Left kidney (tissue), 2 donors: ENCODE results near the gene SRPX2. TPM values are rescaled to one million over a fixed set of nuclear protein-coding genes. Genes with fewer than 3 reads are reported as not detected.

Experiments used
- DNase-seq: peaks from one replicate; pipeline ENCODE4 v3.0.0-alpha.2; 2013
- polyA plus RNA-seq: library from polyadenylated mRNA; unstranded; fragments of 120-200 nt; gene quantifications from one replicate; pipeline ENCODE4 v1.2.1, GENCODE V29; 2013; ENCODE audit not compliant: insufficient read length

Gene SRPX2
- polyA plus RNA-seq, 1 donor: 16.9 TPM

DNA sequence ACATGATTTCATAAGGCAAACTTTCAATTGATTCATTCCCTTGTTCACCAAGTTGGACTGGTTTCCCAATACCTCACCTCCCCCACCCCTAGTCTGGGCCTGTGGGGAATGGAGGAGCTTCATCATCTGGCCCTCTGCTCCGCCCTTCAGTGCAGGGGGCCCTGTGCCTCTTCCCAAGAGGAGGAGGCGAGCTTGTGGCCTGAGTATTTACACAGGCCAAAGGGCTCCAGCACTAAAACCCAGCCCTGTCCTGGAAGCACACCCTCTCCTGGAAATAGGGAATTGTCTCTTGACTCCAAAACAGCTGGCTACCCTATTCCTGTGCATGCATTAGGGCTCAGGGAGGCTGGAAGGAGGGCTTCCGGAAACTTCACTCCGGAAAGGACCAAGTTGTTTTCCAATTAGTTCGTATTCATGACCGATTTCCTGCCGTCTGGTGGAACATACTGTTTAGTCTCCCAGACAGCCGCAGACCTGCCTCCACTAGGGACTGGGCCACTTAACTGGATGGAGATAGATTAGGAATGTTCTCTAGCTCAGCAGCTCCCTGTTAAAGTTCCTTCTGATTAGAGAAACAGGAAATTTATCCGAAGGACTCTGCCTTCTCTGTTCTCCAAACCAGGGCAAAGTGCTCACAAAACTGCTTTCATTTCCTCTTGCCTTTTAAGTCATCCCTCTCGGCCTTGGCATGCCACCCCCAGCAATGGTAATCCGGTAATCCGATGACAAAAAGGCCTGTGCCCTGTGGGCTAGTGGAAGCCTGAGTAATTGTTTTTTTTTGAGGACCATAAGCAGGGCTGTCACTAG is 5.8 kb downstream of the SRPX2 start:
- DNase-seq: no peak

DNA sequence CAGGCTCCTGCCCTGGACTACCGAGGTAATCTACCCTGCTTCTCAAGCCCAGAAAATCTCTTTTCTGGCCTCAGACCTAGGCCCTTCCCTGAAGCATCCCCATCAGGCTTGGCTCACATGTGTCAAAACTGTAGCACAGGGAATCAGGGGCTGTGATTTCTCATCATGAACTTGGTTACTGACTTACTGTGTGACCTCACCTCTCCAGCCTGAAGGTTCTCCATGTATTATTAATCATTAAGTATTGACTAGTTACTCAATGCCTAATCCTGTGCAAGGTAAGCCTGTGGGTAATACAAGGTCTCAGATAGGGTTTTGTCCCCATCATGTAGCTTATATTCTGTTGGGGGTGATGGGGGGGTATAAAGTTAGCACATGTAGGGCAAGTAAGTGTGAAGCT is 6.8 kb downstream of the SRPX2 start:
- DNase-seq: no peak

DNA sequence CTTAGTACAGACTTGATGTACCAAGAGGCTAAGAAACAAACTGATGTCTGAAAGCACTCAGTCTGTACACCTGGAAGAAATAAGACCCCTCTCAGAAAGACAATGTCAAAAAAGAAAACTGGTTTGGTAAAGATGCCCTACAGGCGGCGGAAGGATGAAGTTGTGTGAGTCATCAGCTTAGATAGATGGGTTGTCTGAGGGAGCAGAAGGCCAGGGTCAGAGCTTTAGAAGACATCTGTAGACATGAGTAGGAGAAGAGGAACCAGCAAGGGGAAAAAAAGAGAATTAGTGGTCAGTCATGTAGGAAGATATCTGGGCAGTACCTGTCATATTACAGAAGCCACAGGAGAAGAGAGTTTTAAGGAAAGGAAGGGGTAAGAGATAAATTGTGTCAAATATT is 8.3 kb downstream of the SRPX2 start:
- DNase-seq: no peak

DNA sequence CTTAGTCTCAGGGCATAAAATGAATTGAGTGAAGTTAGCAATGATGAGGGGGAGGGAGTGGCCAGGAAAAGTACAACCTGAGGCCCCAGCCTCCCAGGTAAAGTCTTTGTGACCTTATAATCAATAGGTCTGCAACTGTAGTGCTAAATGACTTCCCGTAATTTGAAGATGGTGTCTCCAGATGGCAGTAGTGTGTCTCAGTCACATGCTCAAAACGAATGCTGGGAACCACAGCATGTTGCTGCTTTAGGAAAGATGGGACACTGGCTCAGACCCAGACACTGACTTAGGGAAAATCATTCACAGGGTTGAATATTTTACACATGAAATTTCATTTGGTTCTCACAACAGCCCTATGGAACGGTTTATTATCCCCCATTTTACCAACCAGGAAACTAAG is 10.3 kb downstream of the SRPX2 start:
- DNase-seq: no peak

DNA sequence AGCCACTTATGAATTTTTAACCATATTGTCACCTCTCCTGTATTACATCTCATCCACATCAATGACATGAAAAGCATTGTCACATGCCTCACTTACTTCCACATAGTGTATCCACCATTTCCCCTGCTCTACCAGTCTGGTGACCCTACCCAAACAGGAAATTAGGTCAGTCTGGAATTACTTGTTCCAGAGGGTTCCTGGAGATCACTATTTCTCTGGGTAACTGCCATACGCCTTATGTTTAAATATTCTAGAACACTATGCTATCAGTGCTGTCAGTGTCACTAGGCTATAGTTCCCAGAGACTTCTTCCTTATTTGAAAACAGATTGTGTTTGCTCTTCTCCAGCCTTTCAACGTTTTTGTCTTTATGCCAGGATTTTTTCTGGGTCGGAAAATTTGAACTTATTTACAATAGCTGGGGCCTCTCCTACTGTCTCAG is 15.0 kb downstream of the SRPX2 start:
- no peak for DNase-seq

DNA sequence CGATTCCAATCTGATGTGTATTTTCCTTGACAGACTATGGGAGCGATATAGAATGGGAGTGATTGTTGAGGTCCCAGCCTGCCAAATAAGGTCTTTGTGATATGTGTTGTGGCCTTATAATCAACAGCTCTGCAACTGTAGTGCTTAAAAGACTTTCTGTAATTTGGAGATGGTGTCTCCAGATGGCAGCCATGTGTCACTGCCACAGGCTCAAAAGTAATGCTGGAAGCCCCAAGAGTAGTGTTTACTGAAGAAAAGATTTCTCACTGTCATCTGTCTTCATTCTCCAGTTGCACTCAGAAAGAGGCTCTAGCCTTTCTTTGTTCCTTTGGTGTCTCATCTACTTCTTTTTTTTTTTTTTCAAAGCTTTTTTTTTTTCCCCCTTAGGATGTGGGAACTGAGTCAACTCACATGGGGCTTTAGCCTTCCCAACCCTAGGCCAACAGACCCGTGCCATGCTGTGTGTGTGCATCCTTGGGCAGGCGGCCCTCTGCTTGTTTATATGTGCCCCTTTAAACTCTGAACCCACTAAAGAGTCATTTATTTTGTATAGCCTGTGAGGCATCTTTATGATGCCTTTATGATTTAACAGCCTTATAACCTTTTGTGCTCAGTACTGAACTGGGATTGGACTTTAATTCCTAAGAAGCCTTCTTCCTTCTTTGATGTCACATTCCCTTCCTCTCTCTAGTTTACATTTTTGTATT is 15.6 kb downstream of the SRPX2 start:
- DNase-seq: no peak

DNA sequence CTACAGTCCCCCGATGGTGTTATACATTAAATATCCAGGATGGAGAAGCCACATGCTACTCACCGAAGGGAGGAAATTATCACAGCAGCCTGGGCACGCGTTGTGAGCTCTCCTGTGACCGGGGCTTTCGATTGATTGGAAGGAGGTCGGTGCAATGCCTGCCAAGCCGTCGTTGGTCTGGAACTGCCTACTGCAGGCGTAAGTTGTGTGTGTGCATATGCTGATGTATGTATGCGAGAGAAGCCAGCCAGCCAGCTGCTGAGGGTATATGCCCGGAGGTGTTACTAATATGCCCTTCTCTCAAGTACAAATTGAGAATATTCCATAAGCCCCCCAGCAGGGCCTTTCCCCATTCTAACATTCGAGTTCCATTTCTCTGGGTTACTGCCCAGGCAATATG is 18.2 kb downstream of the SRPX2 start:
- DNase-seq: no peak

DNA sequence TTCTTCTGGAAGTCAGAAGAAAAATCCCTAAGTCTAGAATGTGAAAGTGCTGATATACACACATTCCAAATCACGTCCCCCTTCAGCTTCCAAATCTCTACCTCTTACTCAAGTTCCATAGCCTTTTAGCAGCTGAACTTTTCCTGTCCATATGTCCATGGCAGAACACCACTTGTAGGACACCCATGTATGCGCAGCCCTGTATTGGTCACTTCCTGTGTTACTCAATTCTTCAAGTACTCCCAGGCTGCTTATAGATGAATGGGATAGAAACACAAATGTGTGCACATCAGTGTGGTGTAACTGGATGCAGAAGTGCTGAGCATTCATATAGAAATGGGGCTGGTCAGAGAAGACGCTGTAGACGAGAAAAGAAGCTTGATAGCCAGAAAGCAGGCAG is 18.8 kb downstream of the SRPX2 start:
- no peak for DNase-seq

DNA sequence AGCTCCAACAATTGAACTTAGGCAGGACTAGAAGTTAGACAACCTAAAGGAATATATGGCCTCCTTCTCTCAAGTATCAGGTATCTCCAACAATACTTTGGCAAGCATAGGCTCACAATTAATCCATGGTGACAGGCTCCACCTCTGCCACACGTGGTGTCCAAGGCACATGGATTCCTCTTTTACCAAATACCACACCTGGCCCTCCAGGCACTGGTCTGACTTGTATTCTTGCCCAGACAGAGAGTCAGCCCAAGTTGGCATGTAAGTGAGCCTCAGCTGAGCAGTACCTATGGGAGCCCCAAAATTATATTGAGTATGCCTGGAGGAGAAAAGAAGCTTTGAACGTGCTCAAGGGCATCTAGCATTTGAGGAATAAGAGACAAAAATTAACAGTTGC is 19.6 kb downstream of the SRPX2 start:
- no peak for DNase-seq

DNA sequence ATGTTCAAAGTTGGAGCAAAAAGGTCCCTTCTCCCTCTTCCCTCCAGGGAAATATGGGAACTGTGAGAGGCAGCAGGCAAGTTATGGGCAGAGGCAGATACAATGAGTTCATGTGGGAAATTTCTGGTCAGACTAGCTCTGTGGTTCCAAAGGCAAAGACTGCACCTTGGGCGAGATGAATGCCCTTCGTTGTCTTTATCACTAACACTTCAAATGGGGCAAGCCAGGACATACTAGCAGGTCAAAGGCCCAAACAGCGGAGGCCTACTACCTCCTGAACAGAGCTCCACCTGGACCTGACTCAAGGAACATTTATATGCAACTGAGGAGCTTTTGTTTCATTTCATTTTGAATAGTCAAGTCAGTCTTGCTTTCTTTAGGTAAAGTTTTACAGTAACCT is 29.0 kb downstream of the SRPX2 start:
- DNase-seq: no peak

DNA sequence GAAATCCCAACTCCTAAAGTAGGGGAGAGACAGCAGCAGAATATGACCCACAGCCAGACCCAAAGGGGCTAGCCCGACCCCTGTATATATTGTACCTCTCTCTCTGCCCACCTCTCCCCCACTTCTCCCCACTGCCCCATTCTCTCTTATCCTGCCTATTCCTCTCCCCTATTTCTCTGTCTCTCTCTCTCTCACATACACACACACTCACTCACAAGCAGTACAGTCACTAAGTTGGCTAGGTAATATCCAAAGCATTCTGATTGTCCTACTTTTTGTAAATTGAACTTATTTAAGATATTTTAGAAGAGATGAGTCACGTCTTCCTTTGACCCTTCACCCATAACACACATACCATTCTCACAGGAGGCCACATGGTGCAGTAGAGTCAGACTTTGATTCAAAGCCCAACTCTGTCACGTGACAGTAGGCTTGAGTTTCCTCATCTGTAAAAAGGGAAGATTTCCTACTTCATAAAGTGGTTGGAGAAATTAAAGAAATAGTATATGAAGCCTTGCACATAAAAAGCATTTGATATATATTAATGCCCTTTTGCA is 29.5 kb downstream of the SRPX2 start:
- DNase-seq: no peak

DNA sequence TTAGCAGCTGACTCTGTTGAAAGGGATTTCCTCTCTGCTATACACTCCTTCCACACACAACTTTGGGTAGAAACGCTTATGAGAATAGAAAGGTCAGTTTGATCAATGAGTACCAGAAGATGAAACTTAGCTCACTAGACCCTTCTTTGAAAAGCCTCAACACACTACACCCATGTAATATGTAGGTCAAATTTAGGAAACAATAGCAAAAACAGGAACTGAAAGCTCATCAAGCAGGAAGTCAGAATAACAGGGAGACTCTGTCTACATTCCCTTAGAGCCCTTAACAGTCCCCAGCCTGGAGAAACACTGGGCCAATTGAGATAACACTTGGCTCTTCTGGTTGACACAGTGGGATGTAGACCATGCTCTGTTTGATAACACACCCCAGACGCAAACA is 30.7 kb downstream of the SRPX2 start:
- no peak for DNase-seq

DNA sequence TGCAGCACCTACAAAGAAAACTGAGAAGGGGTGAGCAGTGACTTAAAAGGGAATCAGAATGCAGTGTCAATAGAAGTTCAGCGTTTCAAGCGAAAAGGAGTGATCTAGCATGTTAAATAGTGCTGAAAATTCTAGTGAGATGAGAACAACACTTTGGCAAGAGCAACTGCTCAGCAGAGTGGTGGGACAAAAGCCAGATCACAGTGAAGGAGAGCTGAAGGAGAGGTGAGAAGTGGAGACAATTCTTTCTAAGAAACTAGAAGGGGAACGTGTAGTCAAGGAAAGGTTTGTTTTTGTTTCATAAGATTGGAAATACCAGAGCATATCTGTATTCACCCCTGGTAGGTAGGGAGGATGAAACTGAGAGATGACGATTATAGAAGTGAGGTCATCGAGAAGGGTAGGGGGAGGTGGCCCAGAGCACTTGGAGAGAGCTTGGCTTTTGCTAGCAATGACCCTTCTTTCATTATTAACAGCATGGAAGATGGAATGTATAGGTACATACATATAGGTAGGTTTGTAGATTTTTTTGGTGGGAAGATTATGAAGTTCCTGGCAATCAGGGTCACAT is 33.7 kb downstream of the SRPX2 start:
- no peak for DNase-seq

DNA sequence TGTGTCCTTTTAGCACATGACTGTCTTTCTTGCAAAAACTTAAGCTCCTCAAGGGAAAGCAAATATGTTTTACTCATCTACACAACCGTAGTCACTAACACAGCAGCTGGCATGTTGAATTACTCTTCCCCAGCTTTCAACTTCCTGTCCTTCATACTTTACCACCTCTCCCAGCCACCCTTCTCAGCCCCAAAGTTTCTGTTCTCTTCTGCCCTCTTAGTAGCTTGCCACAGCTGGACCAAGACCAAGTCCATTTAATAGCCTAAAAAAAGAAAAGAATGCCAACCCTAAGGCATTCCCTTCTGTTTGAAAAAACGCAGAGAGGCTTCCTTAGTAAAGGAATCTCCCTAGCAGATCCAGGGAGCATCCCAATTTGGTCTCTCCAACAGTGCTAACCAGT is 36.8 kb downstream of the SRPX2 start:
- DNase-seq: no peak

DNA sequence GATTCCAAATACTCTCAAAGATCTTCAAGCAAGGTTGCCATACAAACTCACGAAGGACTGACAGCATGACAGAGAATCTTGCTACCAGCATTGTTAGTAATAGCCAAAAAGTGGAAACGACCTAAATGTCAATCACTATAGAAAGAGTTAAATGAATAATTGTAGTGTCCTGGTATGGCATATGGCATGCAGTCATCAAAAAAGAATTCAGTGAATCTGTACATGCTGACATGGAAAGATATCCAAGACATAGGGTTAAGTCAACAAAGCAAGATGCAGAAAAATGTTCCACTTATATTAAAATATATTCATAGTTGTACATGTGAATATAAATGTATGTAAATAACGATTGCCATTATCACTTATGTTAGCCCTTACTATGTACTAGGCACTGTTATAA is 37.6 kb downstream of the SRPX2 start:
- no peak for DNase-seq

DNA sequence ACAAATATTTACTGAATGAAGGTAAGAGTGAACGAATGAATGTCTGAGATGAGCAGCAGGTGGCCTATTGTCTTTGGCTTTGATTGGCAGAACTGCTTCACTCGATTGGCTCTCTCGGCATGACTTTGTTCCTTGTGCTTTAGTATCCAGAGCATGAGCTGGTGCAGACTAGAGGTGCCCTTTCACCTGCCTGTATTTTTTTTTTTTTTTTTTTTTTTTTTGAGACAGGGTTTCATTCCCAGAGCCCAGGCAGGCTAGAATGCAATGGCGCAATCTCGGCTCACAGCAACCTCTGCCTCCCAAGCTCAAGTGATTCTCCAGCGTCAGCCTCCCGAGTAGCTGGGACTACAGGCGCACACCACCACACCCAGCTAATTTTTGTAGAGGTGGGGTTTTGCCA is 38.9 kb downstream of the SRPX2 start:
- DNase-seq: no peak

DNA sequence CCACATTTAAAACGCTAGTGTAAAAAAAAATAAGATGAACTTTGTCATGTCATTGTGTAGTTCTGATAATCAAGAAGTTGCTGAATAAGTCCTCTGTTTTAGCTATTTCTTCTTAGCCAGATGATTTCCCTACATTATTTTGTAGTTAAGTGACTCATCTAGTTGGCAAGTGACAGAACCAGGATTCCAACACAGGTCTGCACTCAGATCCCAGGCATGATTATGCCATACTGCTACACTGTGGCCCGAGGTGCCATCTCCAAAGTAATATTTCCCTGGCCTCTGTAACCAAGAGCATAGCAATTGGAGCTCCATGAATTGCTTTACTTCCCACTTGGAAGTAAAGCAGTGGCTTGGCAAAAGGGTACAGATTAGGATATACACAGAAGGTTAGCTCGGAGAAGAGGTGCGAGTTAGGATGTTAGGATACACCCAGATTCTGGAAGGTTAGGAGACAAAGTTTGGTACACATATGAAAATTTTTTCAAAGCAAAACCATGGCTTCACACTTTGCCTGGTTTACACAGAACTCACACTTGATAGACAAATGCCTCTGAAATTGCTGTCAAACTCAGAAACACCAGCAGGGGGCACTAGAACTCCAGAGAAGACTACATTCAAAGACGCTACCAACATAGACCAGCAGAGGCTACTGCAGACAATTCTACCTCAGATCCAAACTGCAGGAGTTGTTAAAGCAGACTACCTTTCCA is 41.4 kb downstream of the SRPX2 start:
- peak; percentile 74 for DNase-seq

DNA sequence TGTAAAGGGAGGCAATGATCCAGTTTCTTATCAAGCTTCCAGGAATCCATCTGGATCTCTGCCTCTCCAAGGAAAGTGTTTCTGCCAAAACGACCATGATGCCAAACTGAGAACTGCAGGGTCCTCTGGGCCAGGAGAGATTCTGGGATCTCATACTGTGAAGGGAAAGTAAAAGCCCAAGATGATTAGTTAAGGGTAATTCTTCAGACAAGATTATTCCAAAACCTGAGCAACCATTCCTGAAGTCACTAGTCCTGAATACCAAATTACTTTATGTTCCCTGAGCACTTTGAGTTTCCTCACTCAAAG is 42.0 kb downstream of the SRPX2 start:
- no peak for DNase-seq

DNA sequence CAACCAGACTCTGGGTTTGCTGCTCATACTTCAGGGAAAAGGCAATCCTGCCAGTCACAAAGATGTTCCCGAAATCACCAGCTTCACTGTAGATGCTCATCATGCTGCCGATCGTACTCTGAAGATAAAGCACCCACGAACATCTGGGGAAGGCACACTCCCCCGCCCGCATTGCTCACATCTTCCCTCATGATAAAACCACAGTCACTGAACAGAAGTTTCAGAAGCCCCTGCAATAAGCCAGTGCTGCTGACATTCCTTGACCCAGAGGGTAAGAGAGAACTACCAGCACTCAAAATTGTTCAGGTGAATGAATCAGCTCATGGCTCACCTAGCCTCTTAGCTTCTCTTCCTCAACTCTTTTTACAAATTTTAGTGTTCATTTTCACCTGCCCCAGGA is 43.1 kb downstream of the SRPX2 start:
- no peak for DNase-seq

DNA sequence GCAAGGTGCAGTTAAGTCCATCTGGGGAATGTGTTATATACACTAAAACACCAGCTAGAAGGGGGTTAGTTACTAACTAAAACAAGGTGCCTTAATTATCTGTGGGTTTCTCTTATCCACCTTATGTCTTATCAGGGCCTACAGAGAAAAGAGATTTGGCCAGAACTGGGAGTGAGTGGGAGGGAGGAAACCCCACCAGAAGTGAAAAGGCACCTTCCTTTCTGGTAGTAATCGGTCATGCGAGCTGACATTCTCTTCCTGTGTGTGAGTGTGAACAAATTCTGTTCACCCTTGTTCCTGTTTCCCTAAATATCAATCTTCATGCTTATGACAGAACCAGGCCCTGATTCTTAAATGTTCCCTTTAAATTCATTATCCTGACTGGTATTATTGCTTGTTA is 43.5 kb downstream of the SRPX2 start:
- DNase-seq: no peak

DNA sequence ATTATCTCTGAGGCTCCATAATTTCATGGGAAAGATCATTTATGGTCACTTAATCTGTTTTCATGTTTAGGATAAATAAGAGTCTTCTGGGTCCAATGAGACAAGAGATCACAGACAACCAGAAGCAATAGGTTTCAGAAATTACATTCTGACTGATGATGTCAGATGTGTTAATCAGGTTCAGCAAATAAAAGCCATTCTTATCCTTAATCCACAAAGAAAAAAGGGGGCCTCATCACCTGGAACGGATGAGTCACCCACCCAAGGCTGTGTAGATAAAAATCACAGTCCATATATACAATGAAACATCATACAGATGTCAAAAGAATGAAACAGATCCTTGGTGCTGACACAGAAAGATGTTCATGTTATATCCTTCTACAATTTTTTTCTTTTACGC is 51.3 kb downstream of the SRPX2 start:
- DNase-seq: no peak

DNA sequence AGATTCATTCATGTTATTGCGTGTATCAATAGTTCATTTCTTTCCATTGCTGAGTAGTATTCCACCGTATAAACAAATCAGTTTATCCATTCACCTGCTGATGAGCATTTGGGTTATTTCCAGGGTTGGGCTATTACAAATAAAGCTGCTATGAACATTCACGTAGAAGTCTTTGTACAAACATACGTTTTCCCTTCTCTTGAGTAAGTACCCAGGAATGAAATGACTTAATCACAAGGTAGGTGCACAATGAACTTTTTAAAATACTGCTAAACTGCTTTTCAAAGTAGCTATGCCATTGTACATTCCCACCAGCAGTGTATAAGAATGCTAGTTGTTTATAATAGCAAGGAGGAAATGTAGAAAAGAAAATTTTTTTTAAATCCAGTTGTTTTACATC is 52.0 kb downstream of the SRPX2 start:
- no peak for DNase-seq
